ENCODE measurements around the gene LYSMD2.
A peak's percentile ranks its signal among the peaks of the same experiment; 100 is the strongest.

LYSMD2 gene

GRCh38 chr15:51765751-51766150 is 28.3 kb upstream of the LYSMD2 start:
- Mint-ChIP-seq H3K9me3 (peaks cover 0 to 2% of the 10 kb centered on the region in 2 donors), H3K27me3 (no peaks in the 10 kb centered on the region), H3K27ac (no peak overlapping the region), H3K4me3 (no peak overlapping the region), H3K4me1 (peaks cover 8 to 9% of the 10 kb centered on the region in 2 donors), H3K36me3 (peaks cover 12 to 19% of the 10 kb centered on the region in 2 donors)
- DNase-seq (no peak), ATAC-seq (replicated peaks) (no peak)

DNA sequence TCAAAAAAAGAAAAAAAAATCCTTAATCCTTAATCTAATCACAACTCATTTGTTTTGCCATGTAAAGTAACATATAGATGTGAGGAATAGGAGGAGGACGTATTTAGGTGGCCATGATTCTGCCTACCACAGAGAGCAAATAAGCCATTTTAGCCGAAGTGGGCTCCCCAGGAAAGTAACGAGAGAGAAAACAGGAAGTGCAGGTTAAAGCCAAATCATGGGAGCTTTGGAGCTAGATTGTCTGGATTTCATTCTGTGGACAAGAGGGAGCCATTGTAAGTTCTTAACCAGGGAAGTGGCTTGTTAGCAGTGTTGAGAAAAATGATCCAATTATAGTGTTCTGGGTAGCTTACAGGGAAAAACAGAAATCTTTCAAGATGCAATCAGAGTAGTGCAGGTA is 23.4 kb upstream of the LYSMD2 start:
- Mint-ChIP-seq H3K9me3 (no peaks in the 10 kb centered on the region), H3K27ac (no peak overlapping the region), H3K4me3 (no peak overlapping the region), H3K27me3 (peaks cover 0 to 3% of the 10 kb centered on the region in 2 donors), H3K36me3 (no peaks in the 10 kb centered on the region), H3K4me1 (peaks cover 4 to 9% of the 10 kb centered on the region in 2 donors)
- ATAC-seq (replicated peaks) (no peak), DNase-seq (no peak)

DNA sequence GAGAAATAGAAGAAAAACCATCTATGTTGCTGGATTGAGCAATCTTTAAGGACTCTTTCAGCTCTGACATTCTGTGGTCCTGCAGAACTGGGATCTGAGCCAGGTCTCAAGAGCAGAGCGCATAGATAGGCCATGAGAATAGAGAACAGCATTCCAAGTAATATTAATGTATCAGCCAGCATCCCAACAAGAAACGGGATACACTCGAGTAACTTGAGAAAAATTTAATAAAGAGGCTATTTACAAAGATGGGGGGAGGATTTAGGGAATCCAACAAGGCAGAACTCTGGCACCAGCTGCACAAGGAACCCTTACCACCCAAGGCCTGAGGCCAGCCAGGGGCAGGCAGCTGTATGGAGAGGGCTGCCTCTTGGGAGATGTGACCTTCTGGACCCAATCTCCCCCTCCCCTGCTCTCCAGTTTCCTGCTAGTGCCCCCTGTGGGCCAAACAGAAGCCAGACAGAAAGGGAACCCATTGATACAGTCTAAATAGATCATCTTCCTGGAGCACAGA is 22.2 kb upstream of the LYSMD2 start:
- H3K27me3 Mint-ChIP-seq: peaks cover 0 to 8% of the 10 kb centered on the region in 2 donors
- no peak overlapping the region for H3K4me3 Mint-ChIP-seq
- H3K4me1 Mint-ChIP-seq: peaks cover 9 to 14% of the 10 kb centered on the region in 2 donors
- no peaks in the 10 kb centered on the region for H3K9me3 Mint-ChIP-seq
- ATAC-seq (replicated peaks) (no peak), DNase-seq (no peak)
- no peak overlapping the region for H3K27ac Mint-ChIP-seq
- no peaks in the 10 kb centered on the region for H3K36me3 Mint-ChIP-seq

GRCh38 chr15:51758645-51759044 is 21.2 kb upstream of the LYSMD2 start:
- peaks cover 0 to 8% of the 10 kb centered on the region in 2 donors for H3K27me3 Mint-ChIP-seq
- H3K27ac Mint-ChIP-seq: no peak overlapping the region
- no peak overlapping the region for H3K4me3 Mint-ChIP-seq
- no peaks in the 10 kb centered on the region for H3K36me3 Mint-ChIP-seq
- no peaks in the 10 kb centered on the region for H3K9me3 Mint-ChIP-seq
- ATAC-seq (replicated peaks) (no peak), DNase-seq (no peak)
- peaks cover 9 to 14% of the 10 kb centered on the region in 2 donors for H3K4me1 Mint-ChIP-seq

GRCh38 chr15:51757450-51757849 is 20.0 kb upstream of the LYSMD2 start:
- no peak overlapping the region for H3K4me3 Mint-ChIP-seq
- no peaks in the 10 kb centered on the region for H3K9me3 Mint-ChIP-seq
- H3K27ac Mint-ChIP-seq: no peak overlapping the region
- H3K4me1 Mint-ChIP-seq: peaks cover 9 to 14% of the 10 kb centered on the region in 2 donors
- peaks cover 5 to 8% of the 10 kb centered on the region in 2 donors for H3K27me3 Mint-ChIP-seq
- ATAC-seq (replicated peaks) (no peak), DNase-seq (no peak)
- H3K36me3 Mint-ChIP-seq: no peaks in the 10 kb centered on the region

GRCh38 chr15:51756482-51756881 is 19.0 kb upstream of the LYSMD2 start:
- Mint-ChIP-seq H3K36me3 (no peaks in the 10 kb centered on the region), H3K27ac (no peak overlapping the region), H3K4me1 (peaks cover 12 to 14% of the 10 kb centered on the region in 2 donors), H3K4me3 (no peak overlapping the region), H3K27me3 (peaks cover 5 to 8% of the 10 kb centered on the region in 2 donors), H3K9me3 (no peaks in the 10 kb centered on the region)
- DNase-seq (no peak), ATAC-seq (replicated peaks) (no peak)

DNA sequence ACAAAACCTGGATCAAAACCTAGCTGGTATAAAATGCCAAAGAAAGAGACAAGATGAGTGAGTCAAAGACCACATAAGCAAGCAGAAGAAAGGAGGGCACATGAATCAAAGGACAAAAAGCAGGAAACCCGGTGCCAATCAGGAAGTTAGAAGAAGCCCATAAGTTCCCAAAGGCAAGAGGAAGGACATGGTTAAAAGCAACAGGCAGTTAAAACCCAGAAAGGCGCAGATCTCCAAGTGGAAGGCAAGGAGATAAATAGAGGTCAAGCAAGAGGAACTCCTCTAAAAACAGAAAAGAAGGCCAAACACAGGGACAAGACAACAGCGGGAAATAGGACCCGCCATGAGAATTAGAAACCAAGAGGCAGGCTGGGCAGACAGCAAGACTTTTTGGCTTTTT is 18.3 kb upstream of the LYSMD2 start:
- Mint-ChIP-seq H3K4me1 (peaks cover 12 to 19% of the 10 kb centered on the region in 2 donors), H3K4me3 (no peak overlapping the region), H3K27ac (no peak overlapping the region), H3K9me3 (no peaks in the 10 kb centered on the region), H3K27me3 (peaks cover 5 to 8% of the 10 kb centered on the region in 2 donors), H3K36me3 (no peaks in the 10 kb centered on the region)
- ATAC-seq (replicated peaks): no peak
- DNase-seq: no peak

- H3K9me3 Mint-ChIP-seq: no peaks in the 10 kb centered on the region
- ATAC-seq (replicated peaks) (no peak), DNase-seq (no peak)
- H3K36me3 Mint-ChIP-seq: no peaks in the 10 kb centered on the region
- no peak overlapping the region for H3K27ac Mint-ChIP-seq
- no peak overlapping the region for H3K4me3 Mint-ChIP-seq
- peaks cover 5 to 8% of the 10 kb centered on the region in 2 donors for H3K27me3 Mint-ChIP-seq
- H3K4me1 Mint-ChIP-seq: peaks cover 12 to 22% of the 10 kb centered on the region in 2 donors
These were observed 16.8 kb upstream of the LYSMD2 start for GRCh38 chr15:51754267-51754666.

- Mint-ChIP-seq H3K4me1 (peaks cover 12 to 22% of the 10 kb centered on the region in 2 donors), H3K9me3 (no peaks in the 10 kb centered on the region), H3K4me3 (peak overlapping the region; percentile 34 to 40), H3K27me3 (peaks cover 5 to 8% of the 10 kb centered on the region in 2 donors), H3K27ac (no peak overlapping the region), H3K36me3 (no peaks in the 10 kb centered on the region)
- no peak for ATAC-seq (replicated peaks)
- DNase-seq: no peak
These were observed 15.4 kb upstream of the LYSMD2 start for GRCh38 chr15:51752888-51753287.

DNA sequence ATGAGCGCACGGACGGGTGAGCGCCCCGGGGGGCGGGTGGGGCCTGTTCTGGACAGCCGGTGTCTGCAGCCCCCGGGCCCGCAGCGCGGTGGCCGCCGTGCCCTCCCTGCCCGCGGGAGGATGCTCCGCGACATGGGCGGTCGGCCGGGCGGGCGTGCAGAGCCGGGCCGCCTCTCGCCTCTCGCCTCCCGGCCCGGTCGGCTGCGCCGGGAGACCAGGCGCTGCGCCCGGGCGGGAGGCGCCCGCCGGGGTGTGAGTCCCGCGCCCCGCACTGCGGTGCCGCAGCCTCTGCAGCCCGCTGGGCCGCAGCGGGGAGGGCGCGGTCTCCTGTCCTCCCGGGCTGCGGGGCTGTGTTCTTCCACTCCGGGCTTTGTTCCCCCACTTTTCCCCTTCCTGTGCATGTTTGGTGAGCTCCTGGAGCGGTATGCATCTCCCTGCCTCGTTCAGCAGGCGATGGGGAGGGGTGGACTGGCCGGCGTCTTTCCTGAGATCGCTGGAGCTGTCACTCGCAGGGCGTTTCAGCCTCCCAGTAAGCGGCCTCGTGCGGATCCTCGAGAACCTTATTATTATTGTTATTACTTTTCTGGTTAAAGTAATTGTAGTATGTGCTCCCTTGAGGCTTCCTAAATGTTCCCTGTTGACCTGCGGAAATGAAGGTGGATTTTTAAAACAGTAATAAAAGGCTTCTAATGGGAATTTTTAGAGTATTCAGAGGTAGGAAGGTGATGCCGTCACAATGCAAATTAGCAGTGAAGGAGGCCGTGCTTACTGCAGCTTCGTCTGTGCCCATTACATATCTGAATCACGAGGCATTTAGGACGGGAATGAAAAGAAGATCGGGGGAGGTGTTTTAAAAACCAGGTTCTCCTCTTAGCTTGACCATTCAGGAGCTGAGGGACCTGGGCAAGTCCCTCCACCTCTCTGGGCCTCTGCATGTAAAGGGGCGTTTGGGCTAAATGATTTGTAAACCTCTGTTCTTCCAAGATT is 14.5 kb upstream of the LYSMD2 start:
- Mint-ChIP-seq H3K4me3 (peak overlapping the region; percentile 87 to 94), H3K27me3 (peaks cover 5 to 8% of the 10 kb centered on the region in 2 donors), H3K27ac (no peak overlapping the region)

GRCh38 chr15:51750792-51751696 is 13.6 kb upstream of the LYSMD2 start, which contains the start of gene TMOD2:
Gene TMOD2, plus strand, starts transcription at chr15:51751597. Its CDS starts 14,845 bp downstream, at chr15:51766442.
- Mint-ChIP-seq H3K36me3 (no peaks in the 10 kb centered on the region), H3K27me3 (peaks cover 5 to 7% of the 10 kb centered on the region in 2 donors), H3K4me3 (peak within 1 kb of the TSS; percentile 87 to 94), H3K4me1 (peaks cover 12 to 19% of the 10 kb centered on the region in 2 donors), H3K27ac (peak within 1 kb of the TSS; percentile 81), H3K9me3 (no peaks in the 10 kb centered on the region)
- DNase-seq (peak; percentile 46), ATAC-seq (replicated peaks) (peak; percentile 84 to 88)

More for the DNA sequence above, 14.5 kb upstream of the LYSMD2 start:
- no peaks in the 10 kb centered on the region for H3K9me3 Mint-ChIP-seq
- DNase-seq: no peak
- no peaks in the 10 kb centered on the region for H3K36me3 Mint-ChIP-seq
- peak; percentile 62 to 69 for ATAC-seq (replicated peaks)
- H3K4me1 Mint-ChIP-seq: peaks cover 12 to 22% of the 10 kb centered on the region in 2 donors

DNA sequence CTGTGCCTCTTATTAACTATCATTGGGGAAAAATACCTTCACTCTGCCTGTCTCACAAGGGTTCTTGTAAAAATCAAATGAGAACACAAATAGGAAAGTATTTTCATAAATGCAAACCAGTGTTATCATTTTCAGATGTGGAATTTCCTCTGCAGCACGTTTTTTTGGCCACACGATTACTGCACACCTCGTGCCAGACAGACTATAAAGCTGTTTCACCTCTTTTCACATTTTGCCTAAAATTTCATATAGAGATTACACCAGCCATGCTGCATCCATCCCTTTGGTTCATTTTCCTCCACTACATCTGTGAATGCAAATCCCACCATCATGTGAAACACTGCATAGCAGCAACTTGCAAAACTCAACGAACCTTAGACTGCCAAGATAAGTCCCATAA is 12.7 kb upstream of the LYSMD2 start:
- H3K4me3 Mint-ChIP-seq: peak overlapping the region in 1 of 2 donors; percentile 94
- H3K9me3 Mint-ChIP-seq: no peaks in the 10 kb centered on the region
- no peak for ATAC-seq (replicated peaks)
- no peak for DNase-seq
- H3K27ac Mint-ChIP-seq: no peak overlapping the region
- peaks cover 0 to 5% of the 10 kb centered on the region in 2 donors for H3K27me3 Mint-ChIP-seq
- H3K36me3 Mint-ChIP-seq: no peaks in the 10 kb centered on the region
- peaks cover 7 to 13% of the 10 kb centered on the region in 2 donors for H3K4me1 Mint-ChIP-seq

DNA sequence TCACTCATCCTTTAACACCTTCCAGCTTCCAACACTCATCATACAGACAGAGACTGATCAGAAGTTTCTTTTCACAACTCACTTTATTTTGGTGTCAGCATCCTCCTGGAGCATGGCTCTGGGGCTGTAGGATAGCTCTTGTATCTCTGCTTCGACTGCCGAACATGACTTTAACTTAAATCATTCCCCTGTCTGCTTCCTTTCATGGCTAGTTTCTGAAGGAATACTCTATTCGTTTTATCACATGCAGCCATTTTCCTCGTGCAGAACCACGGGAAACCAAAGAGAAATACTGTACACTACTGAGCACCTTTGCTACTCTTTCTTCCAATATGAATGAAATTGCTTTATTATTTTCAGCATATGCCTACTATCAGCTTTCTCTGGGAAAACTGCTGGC is 11.9 kb upstream of the LYSMD2 start:
- H3K36me3 Mint-ChIP-seq: no peaks in the 10 kb centered on the region
- no peak overlapping the region for H3K4me3 Mint-ChIP-seq
- H3K27ac Mint-ChIP-seq: no peak overlapping the region
- peaks cover 7 to 13% of the 10 kb centered on the region in 2 donors for H3K4me1 Mint-ChIP-seq
- DNase-seq (no peak), ATAC-seq (replicated peaks) (no peak)
- no peaks in the 10 kb centered on the region for H3K9me3 Mint-ChIP-seq
- H3K27me3 Mint-ChIP-seq: peaks cover 0 to 5% of the 10 kb centered on the region in 2 donors

All from stimulated activated naive B cell treated with anti-CD40 and anti-IgM and Interleukin-4, amounts not matched to agents 10 μg/mL and 1 μg/mL and 100 μg/mL, for 72 hours (primary cell).